Activated CD8-positive, alpha-beta T cell treated with anti-CD3 and anti-CD28 coated beads for 36 hours (primary cell): ENCODE data around the gene FAM81A. TPM values are rescaled to one million over a fixed set of nuclear protein-coding genes. Genes with fewer than 3 reads are reported as not detected.
"Not testable (repeated sequence)": the region's sequence is repeated elsewhere in the genome, so short reads cannot be mapped to it uniquely, and the experiment has no call there.

Experiments used
- ATAC-seq: fragments of 200-7000 bp; cut with Tn5 transposase; one replicate; pipeline ENCODE4 v1.10.0; 2021; ENCODE audit warnings: mild to moderate bottlenecking, moderate library complexity
- CTCF ChIA-PET: fragments of 350-600 bp; sonication (Branson Sonifier 250); formaldehyde crosslinking; loops from one replicate; lab custom pipeline; 2021; ENCODE audit warnings: antibody characterized with exemption; lab: Charles Lee
- POLR2A ChIA-PET: fragments of 350-600 bp; sonication (Branson Sonifier 250); formaldehyde crosslinking; loops from one replicate; lab custom pipeline; 2021; ENCODE audit warnings: antibody characterized with exemption; lab: Charles Lee
- DNase-seq: peaks from one replicate; pipeline ENCODE4 v3.0.0-alpha.2; 2020
- H3K27ac Mint-ChIP-seq: one replicate; pipeline ENCODE4 v1.8.0; 2021; ENCODE audit warnings: mild to moderate bottlenecking, mixed read lengths
- H3K27me3 Mint-ChIP-seq: one replicate; pipeline ENCODE4 v1.8.0; 2021; ENCODE audit warnings: mixed read lengths
- H3K36me3 Mint-ChIP-seq: one replicate; pipeline ENCODE4 v1.8.0; 2021; ENCODE audit warnings: low read depth, mixed read lengths
- H3K4me1 Mint-ChIP-seq: one replicate; pipeline ENCODE4 v1.8.0; 2021; ENCODE audit warnings: low read depth, mixed read lengths
- H3K4me3 Mint-ChIP-seq: one replicate; pipeline ENCODE4 v1.8.0; 2021; ENCODE audit warnings: mild to moderate bottlenecking, moderate library complexity, mixed read lengths
- H3K9me3 Mint-ChIP-seq: one replicate; pipeline ENCODE4 v1.8.0; 2021; ENCODE audit warnings: mixed read lengths
- CTCF ChIP-seq: fragments of 200-600 bp; IDR thresholded peaks from one replicate; pipeline ENCODE4 v1.8.0; 2022; ENCODE audit warnings: antibody characterized with exemption, mild to moderate bottlenecking
- intact Hi-C: fragments of 100-400 bp; cut with micrococcal nuclease; formaldehyde crosslinking; loops from one replicate; pipeline ENCODE4 v1.10.0; 2022
- total RNA-seq, 2 experiments: library from RNA; stranded (reverse); gene quantifications; one replicate each; pipeline ENCODE4 v1.2.3, GENCODE V29; 2021

Gene FAM81A
- total RNA-seq, 2 experiments from 2014 or later = 1.2 to 1.5 TPM

- H3K9me3 Mint-ChIP-seq = no peaks in the 10 kb centered on the region
- POLR2A ChIA-PET = no interaction called here
Measured at GRCh38 chr15:59396679-59397078, 41.3 kb upstream of the FAM81A start.

GRCh38 chr15:59398220-59398619 is 39.8 kb upstream of the FAM81A start:
- no peak overlapping the region for H3K27ac Mint-ChIP-seq
- DNase-seq (no peak), ATAC-seq (no peak)
- no peak for TF ChIP-seq CTCF
- intact Hi-C loops = no loop called here
- H3K4me1 Mint-ChIP-seq = no peaks in the 10 kb centered on the region
- H3K27me3 Mint-ChIP-seq = peaks cover 20% of the 10 kb centered on the region
- POLR2A ChIA-PET = interaction anchor here (0.9 kb wide), 1 partner anchor 234 kb away, joined by 3 read pairs; no protein-coding TSS in a partner anchor
- no peaks in the 10 kb centered on the region for H3K9me3 Mint-ChIP-seq
- H3K4me3 Mint-ChIP-seq = no peak overlapping the region
- no peaks in the 10 kb centered on the region for H3K36me3 Mint-ChIP-seq
- CTCF ChIA-PET = interaction anchor here (0.6 kb wide), 1 partner anchor 131 kb away, joined by 3 read pairs; no protein-coding TSS in a partner anchor

More at GRCh38 chr15:59396679-59397078, 41.3 kb upstream of the FAM81A start:
- no peak for ATAC-seq
- H3K36me3 Mint-ChIP-seq = no peaks in the 10 kb centered on the region
- no peak overlapping the region for H3K27ac Mint-ChIP-seq
- intact Hi-C loops = no loop called here
- DNase-seq = no peak
- H3K4me1 Mint-ChIP-seq = no peaks in the 10 kb centered on the region
- TF ChIP-seq CTCF = no peak
- no peak overlapping the region for H3K4me3 Mint-ChIP-seq
- CTCF ChIA-PET = no interaction called here
- peaks cover 20% of the 10 kb centered on the region for H3K27me3 Mint-ChIP-seq

- no peak for ATAC-seq
- H3K27ac Mint-ChIP-seq = no peak overlapping the region
- ChIA-PET POLR2A (interaction anchor here (0.9 kb wide), 1 partner anchor 233 kb away, joined by 3 read pairs; no protein-coding TSS in a partner anchor), CTCF (interaction anchor here (0.9 kb wide), 1 partner anchor 13 kb away, joined by 3 read pairs; no protein-coding TSS in a partner anchor)
- no peaks in the 10 kb centered on the region for H3K9me3 Mint-ChIP-seq
- H3K36me3 Mint-ChIP-seq = no peaks in the 10 kb centered on the region
- intact Hi-C loops = no loop called here
- H3K4me1 Mint-ChIP-seq = no peaks in the 10 kb centered on the region
- DNase-seq = no peak
- peaks cover 20% of the 10 kb centered on the region for H3K27me3 Mint-ChIP-seq
- H3K4me3 Mint-ChIP-seq = no peak overlapping the region
- no peak for TF ChIP-seq CTCF
Measured at GRCh38 chr15:59399465-59400102, 38.4 kb upstream of the FAM81A start.

- Mint-ChIP-seq H3K36me3 (no peaks in the 10 kb centered on the region), H3K9me3 (no peaks in the 10 kb centered on the region), H3K27ac (no peak overlapping the region), H3K4me1 (no peaks in the 10 kb centered on the region), H3K27me3 (peaks cover 20% of the 10 kb centered on the region), H3K4me3 (no peak overlapping the region)
- intact Hi-C loops = no loop called here
- DNase-seq = no peak
- no peak for ATAC-seq
- ChIA-PET CTCF (no interaction called here), POLR2A (no interaction called here)
- TF ChIP-seq CTCF = no peak
Measured at GRCh38 chr15:59400103-59400813, 37.7 kb upstream of the FAM81A start.

GRCh38 chr15:59401051-59401823 is 36.7 kb upstream of the FAM81A start:
- H3K9me3 Mint-ChIP-seq, H3K36me3 Mint-ChIP-seq, intact Hi-C loops, H3K27ac Mint-ChIP-seq, H3K4me1 Mint-ChIP-seq, ATAC-seq, POLR2A ChIA-PET, CTCF ChIA-PET, H3K4me3 Mint-ChIP-seq, DNase-seq: not testable (repeated sequence)
- H3K27me3 Mint-ChIP-seq = peaks cover 15% of the 10 kb centered on the region
